HUDEP-2 (cell line): Measurements from ENCODE around the gene COTL1.

Experiments used
- DNase-seq, 76 experiments: peaks; one replicate each; lab custom pipeline; 2025; ENCODE audit not compliant: unreplicated experiment in 76 of 76; lab: John Stamatoyannopoulos, UW

Gene COTL1, protein sequence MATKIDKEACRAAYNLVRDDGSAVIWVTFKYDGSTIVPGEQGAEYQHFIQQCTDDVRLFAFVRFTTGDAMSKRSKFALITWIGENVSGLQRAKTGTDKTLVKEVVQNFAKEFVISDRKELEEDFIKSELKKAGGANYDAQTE

DNA sequence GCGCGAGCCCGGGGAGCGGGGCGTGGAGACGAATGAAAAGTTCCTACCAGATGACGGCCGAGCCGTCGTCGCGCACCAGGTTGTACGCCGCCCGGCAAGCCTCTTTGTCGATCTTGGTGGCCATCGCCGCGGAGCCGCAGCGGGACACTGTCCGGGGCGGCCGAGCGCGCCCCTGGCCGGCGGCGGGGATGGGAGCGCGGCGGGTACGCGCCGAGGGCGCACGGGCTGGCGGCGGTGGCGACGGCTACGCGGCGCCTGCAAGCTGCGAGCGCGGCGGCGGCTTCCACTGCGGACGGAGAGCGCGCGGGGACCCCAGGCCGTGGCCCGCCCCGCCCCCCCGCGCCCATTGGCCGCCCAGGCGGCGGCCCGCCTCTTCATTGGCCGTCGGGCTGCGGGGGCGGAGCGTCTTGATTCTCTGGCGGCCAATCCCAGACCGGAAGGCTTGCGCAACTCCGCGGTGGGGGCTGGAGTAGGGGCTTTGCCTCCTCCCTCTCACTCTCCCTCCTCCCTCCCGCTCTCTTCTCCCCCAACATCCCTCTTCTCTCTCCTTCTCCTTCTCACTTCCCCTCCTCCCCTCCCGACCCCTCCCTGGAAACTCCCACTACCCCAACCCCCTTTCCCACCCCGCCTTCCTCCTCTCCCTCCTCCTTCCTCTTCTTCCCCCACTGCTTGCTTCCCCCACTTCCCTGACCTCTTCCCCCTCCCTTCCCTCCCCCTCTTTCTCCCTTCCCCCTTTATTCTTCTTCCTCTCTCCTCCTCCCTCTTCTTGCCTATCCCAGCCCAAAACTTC is at the start of gene COTL1:
TSS of gene COTL1 (minus strand) at position 288 of the 790 bp plus-strand sequence. CDS start at position 124, 164 bp downstream.
- DNase-seq = peak in 68 of 76 experiments; percentile 5 to 82 (median 54)

DNA sequence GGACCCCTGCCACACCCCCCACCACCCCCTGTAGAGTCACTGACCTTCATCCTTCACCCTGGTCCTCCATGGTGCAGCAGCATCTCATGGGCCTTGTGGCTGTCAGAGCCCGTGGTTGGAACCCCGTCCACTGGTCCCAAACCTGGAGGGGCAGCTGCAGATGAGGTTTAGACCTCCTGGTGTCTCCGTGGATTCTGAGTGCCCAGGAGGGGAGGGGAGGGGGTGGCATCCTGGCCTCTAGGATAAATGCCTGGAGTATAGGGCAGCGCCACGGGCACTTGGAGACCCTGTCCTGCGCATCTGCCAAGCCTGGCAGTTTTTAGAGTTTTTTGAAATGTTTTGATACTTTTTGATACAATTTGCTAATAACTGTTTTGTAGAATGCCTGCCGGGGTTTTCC is 48.0 kb upstream of the COTL1 start:
- no peak for DNase-seq

DNA sequence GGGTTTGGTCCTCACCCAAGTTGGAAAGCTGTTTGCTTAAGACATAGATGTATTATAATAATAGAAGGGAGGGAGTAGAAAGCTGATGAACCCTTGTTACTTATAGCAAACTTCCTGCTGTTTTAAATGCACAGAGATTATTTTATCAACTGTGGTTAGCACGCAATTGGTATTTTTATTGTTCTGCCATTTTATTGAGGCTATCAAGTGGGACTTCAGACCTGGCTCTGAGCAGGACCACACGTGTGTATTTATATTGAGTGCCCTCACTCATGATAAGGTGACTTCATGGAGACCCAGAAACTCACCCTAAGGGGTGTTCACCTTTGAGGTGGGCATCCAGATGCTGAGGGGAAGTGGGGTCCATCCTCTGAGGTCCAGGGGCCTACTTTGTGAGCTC is 47.5 kb upstream of the COTL1 start:
- no peak for DNase-seq

DNA sequence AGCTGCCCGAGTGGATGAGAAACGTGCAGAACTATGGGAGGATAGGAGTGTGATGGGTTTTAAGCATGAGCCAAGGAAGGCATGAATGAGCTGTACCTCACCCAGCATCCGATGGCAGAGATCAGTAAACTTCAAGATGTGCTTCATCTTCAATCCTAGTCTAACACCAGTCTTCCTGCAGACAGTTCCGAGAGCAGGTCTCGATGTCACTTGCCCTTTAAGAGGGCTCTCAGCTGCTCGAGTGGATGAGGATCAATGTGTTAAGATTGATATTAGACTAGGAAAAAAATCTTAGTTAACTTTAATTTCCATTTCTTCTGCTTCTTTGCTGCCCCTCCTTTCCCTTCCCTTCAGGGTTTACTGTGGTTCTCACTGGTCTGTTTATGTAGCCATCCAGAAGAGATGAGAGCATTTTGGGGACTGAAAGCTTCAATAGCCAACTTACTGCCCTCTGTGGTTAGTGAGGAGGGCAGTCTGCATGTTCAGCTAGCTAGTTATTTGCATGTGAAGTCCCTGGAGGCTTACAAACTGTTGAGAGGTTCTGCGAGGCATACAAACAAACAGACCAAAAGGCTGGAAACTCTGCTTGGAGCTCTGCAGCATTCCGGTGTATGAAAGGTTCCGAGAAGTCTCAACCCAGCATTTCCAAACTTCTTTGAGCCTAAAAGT is 45.7 kb upstream of the COTL1 start:
- no peak for DNase-seq

DNA sequence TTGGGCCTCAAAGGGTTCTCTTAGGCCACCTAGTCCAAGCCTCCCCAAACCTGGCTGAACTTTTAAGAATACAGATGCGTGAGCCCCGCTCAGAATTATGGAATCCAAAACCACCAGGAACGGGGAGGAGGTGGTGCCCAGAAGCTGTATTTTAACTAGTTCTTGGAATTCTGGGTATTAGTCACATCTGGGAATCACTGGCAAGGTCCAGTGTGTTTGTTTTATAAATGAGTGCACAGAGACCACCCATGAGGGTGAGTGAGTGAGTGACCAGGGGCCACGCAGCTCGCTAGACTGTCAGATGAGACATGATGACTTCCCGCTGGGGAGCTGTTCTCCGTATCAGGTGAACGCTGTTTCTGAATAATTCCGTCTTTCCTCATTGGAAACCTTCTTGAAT is 44.6 kb upstream of the COTL1 start:
- no peak for DNase-seq

DNA sequence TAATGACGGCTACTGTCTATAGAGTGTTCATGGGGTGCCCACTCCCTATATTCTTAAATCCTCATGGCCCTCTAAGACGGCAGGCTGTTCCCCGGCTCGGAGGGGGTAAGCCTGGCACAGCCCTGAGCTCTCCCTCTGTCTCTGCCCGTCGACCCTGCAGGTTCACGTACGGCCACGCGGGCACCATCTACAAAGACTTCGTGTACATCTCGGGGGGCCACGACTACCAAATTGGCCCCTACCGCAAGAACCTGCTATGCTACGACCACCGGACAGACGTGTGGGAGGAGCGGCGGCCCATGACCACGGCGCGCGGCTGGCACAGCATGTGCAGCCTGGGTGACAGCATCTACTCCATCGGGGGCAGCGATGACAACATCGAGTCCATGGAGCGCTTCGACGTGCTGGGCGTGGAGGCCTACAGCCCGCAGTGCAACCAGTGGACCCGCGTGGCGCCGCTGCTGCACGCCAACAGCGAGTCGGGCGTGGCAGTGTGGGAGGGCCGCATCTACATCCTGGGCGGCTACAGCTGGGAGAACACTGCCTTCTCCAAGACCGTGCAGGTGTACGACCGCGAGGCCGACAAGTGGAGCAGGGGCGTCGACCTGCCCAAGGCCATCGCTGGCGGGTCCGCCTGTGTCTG is 43.7 kb upstream of the COTL1 start:
- DNase-seq = no peak

DNA sequence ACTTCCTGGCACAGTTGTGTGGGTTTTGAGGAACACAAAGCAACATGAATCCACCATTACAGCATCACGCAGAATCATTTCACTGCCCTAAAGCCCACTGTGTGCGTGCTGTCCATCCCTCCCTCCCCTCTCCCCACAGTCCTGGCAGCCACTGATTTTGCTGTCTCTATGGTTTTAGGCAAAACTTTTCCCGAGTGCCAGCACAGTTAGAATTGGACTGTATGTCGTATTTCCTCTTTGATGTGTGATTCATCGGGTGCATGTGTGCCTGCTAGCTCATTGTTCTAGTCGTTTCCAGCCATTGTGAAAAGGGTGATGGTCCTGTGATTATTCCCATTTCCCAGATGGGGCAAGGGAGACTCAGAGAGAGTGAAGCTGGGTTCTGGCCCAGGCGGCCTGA is 43.1 kb upstream of the COTL1 start:
- no peak for DNase-seq

DNA sequence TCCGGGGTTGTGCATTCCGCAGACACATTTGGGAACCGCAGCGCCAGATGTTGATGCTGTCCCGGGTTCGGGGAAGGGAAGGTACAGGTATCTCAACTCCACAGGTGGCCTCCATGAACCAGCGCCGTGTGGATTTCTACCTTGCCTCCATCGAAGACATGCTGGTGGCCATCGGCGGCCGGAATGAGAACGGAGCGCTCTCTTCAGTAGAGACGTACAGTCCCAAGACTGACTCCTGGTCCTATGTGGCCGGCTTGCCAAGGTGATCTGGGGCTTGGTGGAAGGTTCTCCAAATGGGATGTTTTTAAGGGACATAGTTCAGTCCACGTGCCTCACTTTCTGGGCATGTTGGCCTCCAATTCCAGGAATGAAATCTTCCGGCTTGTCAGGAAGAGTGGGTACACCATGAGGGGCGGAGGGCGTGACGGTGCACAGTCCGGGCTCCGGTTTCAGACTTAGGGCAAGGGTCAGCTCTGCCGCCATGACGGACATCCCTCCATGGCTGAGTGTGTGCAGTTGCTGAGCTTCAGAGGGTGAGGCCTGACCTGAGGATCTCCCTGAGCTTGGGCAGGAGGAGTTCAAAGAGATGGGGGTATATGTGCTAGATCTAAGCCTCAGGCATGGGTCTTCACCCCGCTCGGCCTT is 41.9 kb upstream of the COTL1 start:
- DNase-seq = no peak

DNA sequence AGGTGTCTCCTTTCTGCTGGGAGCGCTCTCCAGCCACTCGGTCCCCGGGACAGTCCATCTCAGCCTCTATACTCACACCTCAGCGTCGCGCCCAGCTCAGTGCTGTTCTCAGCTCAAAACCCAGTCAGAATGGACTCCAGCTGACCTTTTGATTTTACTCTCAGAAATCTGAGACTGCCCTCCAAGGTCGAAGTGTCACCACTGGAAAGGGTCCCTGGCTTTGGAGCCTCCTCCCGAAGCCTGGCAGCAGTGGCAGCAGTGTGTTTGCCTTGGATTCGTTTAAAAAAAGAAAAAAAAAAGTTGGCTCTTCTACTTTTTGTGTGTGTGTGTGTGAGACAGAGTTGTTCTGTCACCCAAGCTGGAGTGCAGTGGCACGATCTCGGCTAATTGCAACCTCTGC is 40.8 kb upstream of the COTL1 start:
- no peak for DNase-seq

DNA sequence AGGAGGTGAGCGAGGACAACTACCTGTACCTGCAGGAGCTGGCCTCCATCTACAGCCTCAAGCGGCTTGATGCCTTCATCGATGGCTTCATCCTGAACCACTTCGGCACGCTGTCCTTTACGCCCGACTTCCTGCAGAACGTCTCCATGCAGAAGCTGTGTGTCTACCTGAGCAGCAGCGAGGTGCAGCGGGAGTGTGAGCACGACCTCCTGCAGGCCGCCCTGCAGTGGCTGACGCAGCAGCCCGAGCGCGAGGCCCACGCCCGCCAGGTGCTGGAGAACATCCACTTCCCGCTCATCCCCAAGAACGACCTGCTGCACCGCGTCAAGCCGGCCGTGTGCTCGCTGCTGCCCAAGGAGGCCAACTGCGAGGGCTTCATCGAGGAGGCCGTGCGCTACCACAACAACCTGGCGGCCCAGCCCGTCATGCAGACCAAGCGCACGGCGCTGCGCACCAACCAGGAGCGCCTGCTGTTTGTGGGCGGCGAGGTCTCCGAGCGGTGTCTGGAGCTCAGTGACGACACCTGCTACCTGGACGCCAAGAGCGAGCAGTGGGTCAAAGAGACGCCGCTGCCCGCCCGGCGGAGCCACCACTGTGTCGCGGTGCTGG is 39.5 kb upstream of the COTL1 start:
- no peak for DNase-seq

DNA sequence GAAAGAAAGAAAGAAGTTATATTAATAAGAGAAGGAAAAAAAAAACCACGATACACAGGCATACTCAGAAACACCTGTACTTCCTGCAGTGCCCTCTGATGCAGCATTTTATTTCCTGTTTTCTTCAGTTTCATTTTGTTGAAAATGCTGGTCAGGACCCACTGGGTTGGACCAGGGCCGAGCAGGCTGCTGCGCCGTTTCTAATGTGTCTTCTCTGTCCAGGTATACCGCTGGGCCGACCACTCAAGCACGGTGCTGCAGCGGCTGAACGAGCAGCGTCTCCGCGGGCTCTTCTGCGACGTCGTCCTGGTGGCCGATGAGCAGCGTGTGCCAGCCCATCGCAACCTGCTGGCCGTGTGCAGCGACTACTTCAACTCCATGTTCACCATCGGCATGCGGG is 38.8 kb upstream of the COTL1 start:
- no peak for DNase-seq

DNA sequence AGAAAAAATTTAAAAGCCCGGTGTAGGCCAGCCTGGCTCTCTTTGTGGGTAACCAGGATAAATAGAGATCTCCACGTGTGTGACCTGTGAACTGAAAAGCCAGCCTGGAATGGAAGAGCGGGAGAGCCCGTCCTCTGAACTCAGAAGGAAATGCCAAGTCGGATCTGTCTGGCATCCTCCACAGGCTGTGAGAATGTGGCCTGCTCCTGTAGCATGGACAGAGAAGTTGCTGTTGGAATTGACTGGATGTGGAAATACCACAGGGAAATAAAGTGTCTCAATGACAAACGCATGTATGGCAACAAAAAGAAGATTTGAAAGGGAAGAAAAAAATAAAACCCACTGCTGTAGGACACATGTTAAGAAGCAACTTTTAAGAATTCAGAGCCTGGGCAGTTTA is 37.1 kb upstream of the COTL1 start:
- no peak for DNase-seq

DNA sequence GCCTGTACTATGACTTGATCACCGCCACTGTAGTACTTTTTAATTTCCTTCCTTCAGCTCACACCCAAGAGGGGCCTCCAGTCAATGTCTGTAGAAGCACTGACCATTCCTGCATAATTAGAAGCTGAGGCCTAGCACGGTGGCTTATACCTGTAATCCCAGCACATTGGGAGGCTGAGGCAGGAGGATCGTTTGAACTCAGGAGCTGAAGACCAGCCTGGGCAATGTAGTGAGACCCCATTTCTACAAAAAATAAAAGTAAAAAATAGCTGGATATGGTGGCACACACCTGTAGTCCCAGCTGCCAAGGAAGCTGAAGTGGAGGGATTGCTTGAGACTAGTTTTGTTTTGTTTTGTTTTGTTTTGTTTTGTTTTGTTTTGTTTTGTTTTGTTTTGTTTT is 36.4 kb upstream of the COTL1 start:
- DNase-seq = no peak

DNA sequence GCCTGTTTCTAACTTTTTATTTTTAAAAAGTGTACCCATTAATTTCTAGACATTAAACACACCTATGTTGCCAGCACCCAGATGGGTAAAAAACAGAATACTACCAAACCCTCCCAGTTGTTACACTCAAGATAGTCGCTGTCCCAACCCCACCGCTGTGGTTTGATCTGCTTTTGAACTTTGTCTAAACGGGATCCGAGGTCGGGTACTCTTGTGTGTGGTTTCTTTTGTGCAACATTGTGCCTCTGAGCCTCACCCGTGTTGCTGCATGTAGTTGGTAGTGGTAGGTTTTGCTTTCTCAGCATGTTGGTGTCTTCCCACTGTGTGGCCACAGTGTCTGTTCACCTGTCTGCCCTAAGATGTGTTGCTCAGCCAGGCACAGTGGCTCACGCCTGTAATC is 34.7 kb upstream of the COTL1 start:
- DNase-seq = no peak

DNA sequence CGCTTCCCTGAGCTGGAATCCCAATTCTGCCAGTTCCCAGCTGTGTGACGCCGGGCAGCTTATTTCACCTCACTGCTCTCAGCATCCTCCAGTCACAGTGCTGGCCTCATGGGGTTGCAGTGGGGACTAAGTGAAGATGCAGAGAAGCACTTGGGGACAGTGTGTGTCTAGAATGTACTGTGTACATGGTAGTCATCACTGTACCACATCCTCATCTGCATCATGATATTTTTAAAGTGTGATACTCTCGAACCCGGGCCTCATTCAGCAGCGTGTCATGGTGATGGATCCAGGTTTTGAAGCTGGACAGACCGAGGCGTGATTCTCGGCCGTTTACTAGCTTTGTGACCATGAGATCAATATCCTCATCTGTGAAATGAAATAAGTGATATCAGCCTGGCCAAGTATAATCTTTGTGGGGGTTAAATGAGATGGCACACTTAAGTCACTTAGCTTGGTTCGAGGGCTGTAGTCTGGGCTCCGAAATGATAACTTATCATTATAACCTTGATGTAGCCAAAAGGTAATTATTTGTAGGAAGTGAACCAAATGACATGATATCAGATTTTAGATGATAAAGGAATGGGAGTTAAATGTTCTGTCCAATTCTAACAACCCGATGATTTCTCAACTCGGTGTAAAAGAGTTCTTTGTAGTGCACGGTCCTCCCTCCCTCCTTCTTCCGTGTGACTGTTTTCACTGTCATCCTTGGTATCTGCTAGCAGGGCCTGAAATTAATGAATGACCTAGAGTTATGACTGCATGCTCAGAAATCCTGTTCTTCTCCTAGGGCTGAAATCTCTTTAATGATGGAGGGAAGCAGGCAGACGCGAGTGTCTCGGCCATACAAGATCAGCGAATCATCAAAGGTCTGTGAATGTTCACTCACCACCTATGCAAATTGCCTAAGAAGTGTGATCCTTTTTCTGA is 32.4 kb upstream of the COTL1 start:
- DNase-seq = no peak

DNA sequence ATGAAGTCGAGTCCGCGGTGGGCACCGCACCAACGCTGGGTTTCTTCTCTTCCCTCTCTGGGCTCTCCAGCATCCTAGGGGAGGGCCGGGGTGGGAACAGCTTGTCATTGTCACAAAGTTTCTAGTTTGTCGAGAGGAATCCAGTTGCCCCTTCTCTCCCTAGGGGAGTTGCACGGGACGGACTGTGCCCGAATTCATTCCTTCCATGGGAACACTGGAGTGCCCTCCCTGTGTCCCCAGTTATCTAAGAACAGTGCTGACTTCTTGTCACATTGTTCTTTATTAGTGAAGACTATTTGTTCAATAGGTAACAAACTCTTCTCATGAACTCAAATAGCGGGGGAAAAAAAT is 31.6 kb upstream of the COTL1 start:
- DNase-seq = no peak

DNA sequence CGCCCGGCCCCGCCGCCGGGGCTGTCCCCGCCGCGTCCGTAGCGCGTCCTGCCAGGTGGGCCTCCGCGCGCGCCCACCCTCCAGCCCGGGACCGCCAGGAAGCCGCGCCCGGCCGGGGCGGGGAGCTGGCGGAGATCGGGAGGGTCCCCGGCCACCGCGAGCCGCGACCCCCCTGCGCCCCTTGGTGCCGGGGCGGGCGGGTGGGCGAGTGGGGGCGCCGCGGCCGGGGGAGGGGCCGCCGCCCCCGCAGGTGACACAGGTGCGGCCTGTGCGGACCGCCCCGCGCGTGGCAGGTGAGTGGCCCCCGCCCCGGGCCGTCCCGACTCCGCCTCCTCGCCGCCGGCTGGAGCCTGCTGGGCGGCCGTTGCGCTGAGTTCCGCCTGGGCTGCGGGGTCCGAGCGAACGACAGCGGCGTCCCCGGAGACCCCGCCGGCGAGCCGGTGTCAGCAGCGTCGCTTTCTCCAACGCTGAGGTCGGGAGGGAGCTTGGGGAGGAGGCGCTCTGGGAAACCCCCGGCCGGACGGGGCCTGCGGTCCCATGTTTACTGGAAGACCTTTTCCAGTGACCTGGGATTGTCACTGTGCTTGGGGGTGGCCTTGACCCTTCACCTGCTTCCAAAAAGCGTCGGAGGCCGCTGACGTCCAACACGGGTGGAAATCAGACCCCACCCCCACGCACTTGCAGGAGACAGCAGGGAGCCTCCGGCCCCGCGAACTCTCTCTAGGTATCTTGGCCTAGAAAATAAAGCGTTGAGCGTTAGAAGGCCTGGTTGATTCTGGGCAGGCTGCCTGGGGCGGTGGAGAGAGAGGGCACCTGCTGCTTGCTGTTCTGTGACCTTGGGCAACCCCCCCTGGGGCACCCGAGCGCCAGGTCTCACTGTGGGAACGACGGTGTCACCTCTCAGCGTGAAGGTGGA is 31.0 kb upstream of the COTL1 start:
- peak in 4 of 76 experiments; percentile 3 to 7 (median 6) for DNase-seq

DNA sequence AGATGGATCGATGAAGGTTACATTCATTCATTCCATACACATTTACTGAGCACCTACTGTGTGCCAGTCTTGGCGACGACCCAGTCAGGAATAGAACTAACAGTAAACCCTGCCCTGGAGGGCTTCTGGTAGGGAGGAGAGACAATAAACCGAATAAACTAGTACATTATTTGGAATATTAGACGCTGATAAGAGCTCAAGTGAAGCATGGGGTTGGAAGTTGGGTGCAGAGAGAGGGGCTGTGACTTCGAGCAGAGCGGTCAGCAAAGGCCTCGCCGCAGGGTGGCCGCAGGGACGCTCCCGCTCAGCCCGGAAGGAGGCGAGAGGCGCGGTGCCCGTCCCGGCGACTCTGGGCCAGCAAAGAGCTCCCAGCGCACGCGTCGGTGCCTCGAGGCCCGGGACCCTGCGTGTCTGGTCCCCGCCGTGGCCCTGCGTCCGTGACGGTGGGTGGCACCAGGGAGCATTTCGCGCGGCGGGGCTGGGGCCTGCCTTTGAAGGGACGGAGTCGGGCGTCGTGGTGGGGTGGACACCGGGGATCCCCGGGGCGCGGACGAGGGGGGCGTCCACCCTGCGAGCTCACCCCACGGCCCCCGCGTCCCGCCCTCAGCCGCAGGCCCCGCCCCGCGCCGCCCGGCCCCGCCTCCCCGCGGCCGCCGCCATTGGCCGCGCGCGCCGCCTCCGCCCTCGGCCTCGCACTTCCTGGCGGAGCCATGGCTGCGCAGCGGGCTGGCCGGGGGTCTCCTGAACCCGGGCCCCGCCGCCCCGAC is 30.1 kb upstream of the COTL1 start, which contains the start of gene KLHL36:
TSS of gene KLHL36 (plus strand) at position 684 of the 767 bp plus-strand sequence. CDS start 2,357 bp downstream, outside the sequence.
- peak in 31 of 76 experiments; percentile 1 to 46 (median 22) for DNase-seq
